AG09319 (cell line): ENCODE measurements around the gene NBR1.
"Not testable (repeated sequence)": the region's sequence is repeated elsewhere in the genome, so short reads cannot be mapped to it uniquely, and the experiment has no call there.

Source experiments
- DNase-seq: peaks from one replicate; pipeline ENCODE4 v3.0.0-alpha.2; 2010; ENCODE audit warnings: low read depth; ENCODE audit errors: extremely low read depth
- CTCF ChIP-seq: IDR thresholded peaks from 2 replicates; pipeline ENCODE4 v1.5.1; 2011; ENCODE audit warnings: low read depth, mild to moderate bottlenecking, inconsistent platforms, low read length, moderate library complexity

Gene NBR1

GRCh38 chr17:43226393-43226792, 55.4 kb downstream of the NBR1 start:
- TF ChIP-seq CTCF: no peak
- DNase-seq: no peak

DNA sequence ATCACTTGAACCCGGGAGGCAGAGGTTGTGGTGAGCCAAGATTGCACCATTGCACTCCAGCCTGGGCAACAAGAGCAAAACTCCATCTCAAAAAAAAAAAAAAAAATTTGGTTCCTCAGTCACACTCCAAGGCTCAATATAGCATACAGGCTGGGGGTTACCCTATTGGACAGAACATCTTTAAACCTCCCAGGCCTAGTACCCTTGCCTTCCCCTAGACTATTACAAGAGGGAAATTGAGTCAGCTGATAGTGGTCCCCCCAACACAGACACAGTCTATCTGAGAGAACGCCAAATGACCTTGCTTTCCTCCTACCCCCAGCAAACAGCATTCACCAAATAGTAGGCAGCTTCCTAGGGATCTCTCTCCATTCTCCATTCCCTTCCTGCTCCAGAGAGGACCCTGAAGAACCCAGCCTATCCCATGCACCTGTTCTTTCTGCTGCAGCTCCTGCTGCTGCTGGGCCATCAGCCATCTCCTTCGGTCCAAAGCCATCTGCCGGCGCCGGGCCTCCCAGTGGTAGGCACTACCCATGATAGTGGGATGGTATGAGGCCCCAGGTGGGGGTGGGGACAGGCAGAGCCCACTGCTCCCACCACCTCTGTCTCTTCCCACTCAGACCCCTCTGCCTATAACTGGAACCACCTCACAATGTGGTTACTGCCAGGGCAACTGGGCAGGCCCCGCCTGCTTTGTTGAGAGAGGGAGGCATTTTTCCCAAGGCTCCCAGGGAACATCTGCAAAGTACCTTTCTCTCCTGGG, 57.2 kb downstream of the NBR1 start, which contains the start of gene CCDC200:
CCDC200 (minus strand) TSS at position 604 of the 763 bp plus-strand sequence; CDS start at position 535, 69 bp downstream.
- DNase-seq: not testable (repeated sequence)

- DNase-seq: not testable (repeated sequence)
Measured at GRCh38 chr17:43231205-43232020, 60.4 kb downstream of the NBR1 start.

DNA sequence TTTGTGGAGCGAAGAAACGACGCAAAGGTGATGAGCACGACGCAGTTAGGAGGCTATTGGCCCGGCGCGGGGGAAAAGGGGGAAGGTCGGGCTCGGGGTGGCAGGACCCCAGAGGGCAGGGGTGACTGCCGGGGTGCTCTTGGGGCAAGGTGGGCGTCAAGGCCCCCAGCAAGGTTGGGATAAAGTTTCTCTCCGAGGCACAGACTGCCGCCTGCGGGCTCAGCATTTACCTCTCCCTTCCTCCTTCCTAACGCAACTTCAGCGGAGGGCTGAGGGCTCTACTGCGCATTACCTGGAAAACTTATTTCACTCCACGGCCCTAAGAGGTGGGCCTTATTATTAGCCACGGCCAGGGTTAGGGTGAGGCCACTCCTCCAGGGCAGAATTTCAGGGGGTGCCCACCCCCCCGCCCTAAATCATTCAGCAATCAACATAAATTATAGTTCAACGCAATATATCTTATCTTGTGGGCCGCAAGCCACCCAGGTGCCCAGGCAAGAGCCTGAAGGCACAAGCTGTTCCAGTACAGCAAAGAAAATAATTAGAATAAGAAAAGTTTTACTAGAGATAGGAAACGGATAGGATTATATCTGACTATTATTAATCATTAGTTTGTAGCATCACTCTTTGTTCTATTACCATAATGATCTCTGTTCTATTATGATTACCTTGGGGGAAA, 61.1 kb downstream of the NBR1 start:
- DNase-seq: not testable (repeated sequence)

GRCh38 chr17:43233263-43233662, 62.2 kb downstream of the NBR1 start:
- not testable (repeated sequence) for DNase-seq

DNA sequence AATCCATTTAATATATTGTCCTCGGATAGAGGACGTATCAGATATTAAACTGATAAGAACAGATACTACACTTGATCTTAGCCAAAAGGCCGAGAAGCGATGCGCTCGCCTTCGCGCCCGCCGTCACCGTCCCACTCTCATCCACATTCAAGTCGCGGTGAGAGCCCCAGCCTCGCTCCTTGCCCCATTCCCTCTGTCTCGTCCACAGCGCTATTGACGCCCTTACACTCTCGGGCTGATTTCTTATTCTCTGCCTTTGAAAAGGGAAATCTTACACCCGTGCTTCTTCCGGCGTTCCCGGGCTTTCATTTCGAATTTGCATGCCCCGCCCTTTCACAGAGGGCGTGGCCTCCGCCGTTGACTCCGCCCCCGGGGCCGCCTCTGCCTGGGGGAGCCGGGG, 62.9 kb downstream of the NBR1 start, which contains the start of gene RNU2-1:
RNU2-1 (minus strand) TSS at position 101 of the 400 bp plus-strand sequence.
- not testable (repeated sequence) for DNase-seq

- not testable (repeated sequence) for DNase-seq
Measured at GRCh38 chr17:43239597-43239996, 68.6 kb downstream of the NBR1 start.

DNA sequence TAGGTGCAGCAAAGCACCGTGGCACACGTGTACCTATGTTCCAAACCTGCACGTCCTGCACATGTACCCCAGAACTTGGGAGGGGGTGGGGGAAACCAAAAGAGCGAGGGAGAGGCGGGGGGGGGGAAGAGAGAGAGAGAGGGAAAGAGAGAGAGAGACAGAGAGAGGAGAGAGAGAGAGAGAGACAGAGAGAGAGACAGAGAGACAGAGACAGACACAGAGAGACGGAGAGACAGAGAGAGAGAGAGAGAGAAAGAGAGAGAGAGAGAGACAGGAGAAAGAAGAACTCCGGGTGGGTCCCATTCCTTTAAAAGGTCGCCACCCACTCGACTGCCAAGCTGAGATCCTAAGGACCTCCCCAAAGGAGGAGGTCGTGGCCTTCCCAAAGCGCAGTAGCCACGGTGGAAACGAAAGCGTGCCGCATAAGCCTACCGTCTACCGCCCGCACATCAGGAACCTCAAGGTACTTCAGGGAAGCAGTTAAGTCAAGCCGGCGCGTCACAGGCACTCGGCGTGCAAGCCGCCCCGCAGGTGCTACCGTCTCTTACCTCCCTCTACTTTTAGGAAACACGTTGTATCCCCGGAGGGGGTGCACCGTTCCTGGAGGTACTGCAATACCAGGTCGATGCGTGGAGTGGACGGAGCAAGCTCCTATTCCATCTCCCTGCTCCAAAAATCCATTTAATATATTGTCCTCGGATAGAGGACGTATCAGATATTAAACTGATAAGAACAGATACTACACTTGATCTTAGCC, 69.8 kb downstream of the NBR1 start:
- not testable (repeated sequence) for DNase-seq

- DNase-seq: not testable (repeated sequence)
Measured at GRCh38 chr17:43246456-43246855, 75.4 kb downstream of the NBR1 start.
